ENCODE data around the gene LDB3. TPM values are rescaled to one million over a fixed set of nuclear protein-coding genes. Genes with fewer than 3 reads are reported as not detected.

Gene LDB3
- total and polyA plus RNA-seq, 2 of the 4 experiments (the other 2 are of a cell fraction), result 0.36 to 2.6 TPM

- Histone ChIP-seq H2BK120ac (ENCODE audit: low read depth, low read length) (no peak overlapping the region), H2BK5ac (ENCODE audit: low read depth, low read length, poor library complexity, severe bottlenecking) (no peak overlapping the region), H3K4me2 (ENCODE audit: low read depth, low read length) (peak overlapping the region; percentile 80), H3K4me1 (ENCODE audit: control insufficient read depth, insufficient read depth, low read length) (peaks cover 3% of the 10 kb centered on the region), H3K9ac (ENCODE audit: low read depth, low read length) (no peak overlapping the region), H2AK5ac (ENCODE audit: low read depth, low read length) (no peak overlapping the region), H4K5ac (ENCODE audit: low read depth, low read length) (peak overlapping the region; percentile 47; the same call in 1 of the 2 replicates), H2AFZ (replicated peaks; ENCODE audit: low read length, poor library complexity) (no peak overlapping the region), H3K23ac (ENCODE audit: low read depth, low read length) (no peak overlapping the region; the same call in 1 of the 2 replicates), H4K91ac (ENCODE audit: insufficient read depth, low read depth, low read length) (peak overlapping the region; percentile 38; the same call in 1 of the 2 replicates), H3K36me3 (ENCODE audit: control insufficient read depth, insufficient read depth, low read length) (no peaks in the 10 kb centered on the region), H3K9me3 (ENCODE audit: control insufficient read depth, insufficient read depth, low read length) (no peaks in the 10 kb centered on the region), H3K4me3 (ENCODE audit: insufficient read depth, low read depth, low read length) (no peak overlapping the region), H3K9me1 (ENCODE audit: insufficient read depth, low read length) (peaks cover 13% of the 10 kb centered on the region), H4K20me1 (ENCODE audit: insufficient read depth, low read length) (no peaks in the 10 kb centered on the region), H3K56ac (ENCODE audit: extremely low read depth, insufficient read depth, low read length) (no peak overlapping the region), H3K27me3 (ENCODE audit: control insufficient read depth, insufficient read depth, low read length) (no peaks in the 10 kb centered on the region), H4K8ac (ENCODE audit: low read depth in 2 of 2, low read length in 2 of 2) (no peak overlapping the region), H2BK15ac (ENCODE audit: low read depth, low read length) (no peak overlapping the region), H2BK20ac (ENCODE audit: low read depth, low read length) (no peak overlapping the region), H2AK9ac (replicated peaks; ENCODE audit: low read depth, low read length, poor library complexity) (no peak overlapping the region), H3K27ac (ENCODE audit: insufficient read depth, low read length) (peak overlapping the region; percentile 72; the same call in 1 of the 2 replicates), H3K18ac (ENCODE audit: low read depth, low read length) (peak overlapping the region; percentile 52; the same call in 1 of the 2 replicates), H3K14ac (replicated peaks; ENCODE audit: low read depth, low read length) (no peak overlapping the region), H3K4ac (ENCODE audit: low read depth, low read length) (no peak overlapping the region), H3K79me1 (ENCODE audit: low read depth in 1 of 2, low read length in 2 of 2) (peaks cover 4 to 19% of the 10 kb centered on the region in 2 experiments; a peak in 3 of 4 replicates)
- intact Hi-C loops (cut with micrococcal nuclease), result no loop called here
- WGBS, 2 experiments (ENCODE audit: extremely low coverage in 2 of 2, insufficient read length in 1 of 2), result no CpG with 5 or more reads among the region's 7 CpGs
- ChIA-PET POLR2A (ENCODE audit: unreplicated experiment) (no interaction called here), CTCF (no interaction called here)
- ATAC-seq (ENCODE audit: low read depth) (peak; percentile 79), DNase-seq (peak; percentile 61)
- dilution Hi-C loops (cut with HindIII; ENCODE audit: low sequenced_read_pairs, unreplicated experiment), result no loop called here
- BruUV-seq (replicated peaks), result no TSS peak
- in situ Hi-C loops (cut with MboI; ENCODE audit: low sequenced_read_pairs), result no loop called here
- no peak for TF ChIP-seq CEBPB (IDR thresholded peaks at IDR 0.05; ENCODE audit: low read depth, low read length)
- peak; percentile 90 for TF ChIP-seq BHLHE40 (IDR thresholded peaks at IDR 0.05; ENCODE audit: low read depth, low read length)
- peak; percentile 93 for TF ChIP-seq USF2 (IDR thresholded peaks at IDR 0.05; ENCODE audit: low read depth, low read length)
These were observed 79.7 kb downstream of the LDB3 start for GRCh38 chr10:86747796-86748581.

All from IMR-90 (cell line).